ENCODE measurements around the gene DNAJC27. TPM values are rescaled to one million over a fixed set of nuclear protein-coding genes. Genes with fewer than 3 reads are reported as not detected.

The DNAJC27 gene
- total RNA-seq, 1 experiment from 2014 or later = 4.6 TPM

DNA sequence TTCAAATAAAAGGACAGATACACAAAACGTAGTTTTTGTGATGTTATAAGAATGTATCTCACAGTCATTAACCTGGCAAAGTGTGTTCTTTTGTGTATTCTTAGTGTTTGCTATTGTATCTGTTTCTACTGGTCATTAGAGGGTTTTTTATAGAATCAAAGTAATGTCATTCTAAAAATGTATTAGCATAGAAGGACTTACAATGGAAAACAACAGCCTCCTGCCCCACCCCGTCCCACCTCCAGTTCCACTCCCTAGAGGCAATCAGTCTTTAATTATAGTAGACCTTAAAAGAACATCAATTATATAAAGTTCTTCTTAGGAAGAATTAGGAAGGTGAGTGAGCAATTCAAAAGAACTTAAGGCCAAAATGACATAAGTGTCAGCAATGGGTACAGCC lies 13.8 kb downstream of the DNAJC27 start:
- Histone ChIP-seq H3K27ac (ENCODE audit: low read depth, low read length) (no peak overlapping the region), H4K20me1 (ENCODE audit: insufficient read depth) (no peaks in the 10 kb centered on the region), H3K9me3 (ENCODE audit: control insufficient read depth in 1 of 2, insufficient read depth in 1 of 2, low read depth in 1 of 2, low read length in 2 of 2) (peaks cover 0 to 5% of the 10 kb centered on the region in 2 experiments; a peak in 2 of 4 replicates), H2AFZ (ENCODE audit: low read depth, low read length, poor library complexity, severe bottlenecking) (no peak overlapping the region), H3K27me3 (ENCODE audit: insufficient read depth, low read length) (no peaks in the 10 kb centered on the region), H3K9ac (ENCODE audit: low read length) (no peak overlapping the region), H3K4me2 (ENCODE audit: low read length) (no peak overlapping the region), H3K9me2 (ENCODE audit: insufficient read depth) (no peaks in the 10 kb centered on the region), H3K79me2 (ENCODE audit: insufficient read depth, low read length) (no peaks in the 10 kb centered on the region), H3K36me3 (ENCODE audit: control insufficient read depth in 1 of 2, insufficient read depth in 2 of 2, low read length in 2 of 2) (peaks cover 14 to 15% of the 10 kb centered on the region in 2 experiments; a peak in 3 of 4 replicates), H3K4me3 (replicated peaks in 1 of 2; ENCODE audit: low read depth in 1 of 2, low read length in 2 of 2) (no peak overlapping the region), H3K4me1 (ENCODE audit: control insufficient read depth in 1 of 2, insufficient read depth in 2 of 2, low read length in 2 of 2) (no peaks in the 10 kb centered on the region)
- RAD21 ChIA-PET (ENCODE audit: low non-redundant PET in 1 of 2, low total read pairs in 2 of 2, uncharacterized antibody in 2 of 2, unreplicated experiment in 2 of 2) = no interaction called here
- intact Hi-C loops (cut with micrococcal nuclease) = no loop called here
- no TSS peak for BruUV-seq (replicated peaks)
- no peak for ATAC-seq
- CTCF ChIA-PET = no interaction called here
- TF ChIP-seq, protein P1, sequence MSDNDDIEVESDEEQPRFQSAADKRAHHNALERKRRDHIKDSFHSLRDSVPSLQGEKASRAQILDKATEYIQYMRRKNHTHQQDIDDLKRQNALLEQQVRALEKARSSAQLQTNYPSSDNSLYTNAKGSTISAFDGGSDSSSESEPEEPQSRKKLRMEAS (IDR thresholded peaks at IDR 0.05) = no peak
- TF ChIP-seq EZH2 (IDR thresholded peaks at IDR 0.05) = no peak
- TF ChIP-seq YY1 (IDR thresholded peaks at IDR 0.05; ENCODE audit: extremely low read depth, insufficient replicate concordance, low read depth, low read length) = no peak
- TF ChIP-seq POLR2A (IDR thresholded peaks at IDR 0.05; ENCODE audit: borderline replicate concordance, extremely low read depth, insufficient read depth, insufficient read length) = no peak
- no peak for TF ChIP-seq SRF (IDR thresholded peaks at IDR 0.05; ENCODE audit: low read depth)
- TF ChIP-seq CBX3 (IDR thresholded peaks at IDR 0.05; ENCODE audit: low read depth) = no peak
- TF ChIP-seq TCF7L2 (IDR thresholded peaks at IDR 0.05; ENCODE audit: borderline replicate concordance, extremely low read depth, insufficient read depth, insufficient read length) = no peak
- TF ChIP-seq, protein P2, sequence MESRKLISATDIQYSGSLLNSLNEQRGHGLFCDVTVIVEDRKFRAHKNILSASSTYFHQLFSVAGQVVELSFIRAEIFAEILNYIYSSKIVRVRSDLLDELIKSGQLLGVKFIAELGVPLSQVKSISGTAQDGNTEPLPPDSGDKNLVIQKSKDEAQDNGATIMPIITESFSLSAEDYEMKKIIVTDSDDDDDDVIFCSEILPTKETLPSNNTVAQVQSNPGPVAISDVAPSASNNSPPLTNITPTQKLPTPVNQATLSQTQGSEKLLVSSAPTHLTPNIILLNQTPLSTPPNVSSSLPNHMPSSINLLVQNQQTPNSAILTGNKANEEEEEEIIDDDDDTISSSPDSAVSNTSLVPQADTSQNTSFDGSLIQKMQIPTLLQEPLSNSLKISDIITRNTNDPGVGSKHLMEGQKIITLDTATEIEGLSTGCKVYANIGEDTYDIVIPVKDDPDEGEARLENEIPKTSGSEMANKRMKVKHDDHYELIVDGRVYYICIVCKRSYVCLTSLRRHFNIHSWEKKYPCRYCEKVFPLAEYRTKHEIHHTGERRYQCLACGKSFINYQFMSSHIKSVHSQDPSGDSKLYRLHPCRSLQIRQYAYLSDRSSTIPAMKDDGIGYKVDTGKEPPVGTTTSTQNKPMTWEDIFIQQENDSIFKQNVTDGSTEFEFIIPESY (IDR thresholded peaks at IDR 0.05; ENCODE audit: extremely low read depth, insufficient replicate concordance, low read length) = no peak
- no peak for TF ChIP-seq CEBPB (IDR thresholded peaks at IDR 0.05; ENCODE audit: low read depth)
- no peak for TF ChIP-seq EGR1 (IDR thresholded peaks at IDR 0.05; ENCODE audit: low read depth)
- TF ChIP-seq ELF1 (IDR thresholded peaks at IDR 0.05; ENCODE audit: borderline replicate concordance, low read depth) = no peak
- TF ChIP-seq, protein P3, sequence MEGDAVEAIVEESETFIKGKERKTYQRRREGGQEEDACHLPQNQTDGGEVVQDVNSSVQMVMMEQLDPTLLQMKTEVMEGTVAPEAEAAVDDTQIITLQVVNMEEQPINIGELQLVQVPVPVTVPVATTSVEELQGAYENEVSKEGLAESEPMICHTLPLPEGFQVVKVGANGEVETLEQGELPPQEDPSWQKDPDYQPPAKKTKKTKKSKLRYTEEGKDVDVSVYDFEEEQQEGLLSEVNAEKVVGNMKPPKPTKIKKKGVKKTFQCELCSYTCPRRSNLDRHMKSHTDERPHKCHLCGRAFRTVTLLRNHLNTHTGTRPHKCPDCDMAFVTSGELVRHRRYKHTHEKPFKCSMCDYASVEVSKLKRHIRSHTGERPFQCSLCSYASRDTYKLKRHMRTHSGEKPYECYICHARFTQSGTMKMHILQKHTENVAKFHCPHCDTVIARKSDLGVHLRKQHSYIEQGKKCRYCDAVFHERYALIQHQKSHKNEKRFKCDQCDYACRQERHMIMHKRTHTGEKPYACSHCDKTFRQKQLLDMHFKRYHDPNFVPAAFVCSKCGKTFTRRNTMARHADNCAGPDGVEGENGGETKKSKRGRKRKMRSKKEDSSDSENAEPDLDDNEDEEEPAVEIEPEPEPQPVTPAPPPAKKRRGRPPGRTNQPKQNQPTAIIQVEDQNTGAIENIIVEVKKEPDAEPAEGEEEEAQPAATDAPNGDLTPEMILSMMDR (IDR thresholded peaks at IDR 0.05 in 2 of 3, conservative IDR thresholded peaks at IDR 0.05 in 1 of 3; ENCODE audit: borderline replicate concordance in 1 of 3, insufficient read depth in 1 of 3, low read depth in 2 of 3, low read length in 2 of 3) = no peak
- no peak for TF ChIP-seq JUND (IDR thresholded peaks at IDR 0.05)
- no peak for TF ChIP-seq ZNF274 (IDR thresholded peaks at IDR 0.05; ENCODE audit: low read depth, low read length)
- no peak for TF ChIP-seq SIN3A (IDR thresholded peaks at IDR 0.05; ENCODE audit: low read depth)
- TF ChIP-seq, protein P4, sequence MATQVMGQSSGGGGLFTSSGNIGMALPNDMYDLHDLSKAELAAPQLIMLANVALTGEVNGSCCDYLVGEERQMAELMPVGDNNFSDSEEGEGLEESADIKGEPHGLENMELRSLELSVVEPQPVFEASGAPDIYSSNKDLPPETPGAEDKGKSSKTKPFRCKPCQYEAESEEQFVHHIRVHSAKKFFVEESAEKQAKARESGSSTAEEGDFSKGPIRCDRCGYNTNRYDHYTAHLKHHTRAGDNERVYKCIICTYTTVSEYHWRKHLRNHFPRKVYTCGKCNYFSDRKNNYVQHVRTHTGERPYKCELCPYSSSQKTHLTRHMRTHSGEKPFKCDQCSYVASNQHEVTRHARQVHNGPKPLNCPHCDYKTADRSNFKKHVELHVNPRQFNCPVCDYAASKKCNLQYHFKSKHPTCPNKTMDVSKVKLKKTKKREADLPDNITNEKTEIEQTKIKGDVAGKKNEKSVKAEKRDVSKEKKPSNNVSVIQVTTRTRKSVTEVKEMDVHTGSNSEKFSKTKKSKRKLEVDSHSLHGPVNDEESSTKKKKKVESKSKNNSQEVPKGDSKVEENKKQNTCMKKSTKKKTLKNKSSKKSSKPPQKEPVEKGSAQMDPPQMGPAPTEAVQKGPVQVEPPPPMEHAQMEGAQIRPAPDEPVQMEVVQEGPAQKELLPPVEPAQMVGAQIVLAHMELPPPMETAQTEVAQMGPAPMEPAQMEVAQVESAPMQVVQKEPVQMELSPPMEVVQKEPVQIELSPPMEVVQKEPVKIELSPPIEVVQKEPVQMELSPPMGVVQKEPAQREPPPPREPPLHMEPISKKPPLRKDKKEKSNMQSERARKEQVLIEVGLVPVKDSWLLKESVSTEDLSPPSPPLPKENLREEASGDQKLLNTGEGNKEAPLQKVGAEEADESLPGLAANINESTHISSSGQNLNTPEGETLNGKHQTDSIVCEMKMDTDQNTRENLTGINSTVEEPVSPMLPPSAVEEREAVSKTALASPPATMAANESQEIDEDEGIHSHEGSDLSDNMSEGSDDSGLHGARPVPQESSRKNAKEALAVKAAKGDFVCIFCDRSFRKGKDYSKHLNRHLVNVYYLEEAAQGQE (IDR thresholded peaks at IDR 0.05; ENCODE audit: low read depth) = no peak
- TF ChIP-seq SP1 (IDR thresholded peaks at IDR 0.05; ENCODE audit: low read depth) = no peak
- DNase-seq (ENCODE audit: low read depth, low spot score) = no peak
- POLR2A ChIA-PET = no interaction called here

All from HCT116 (cell line).